Measurements from ENCODE around the gene LMBR1L. TPM values are rescaled to one million over a fixed set of nuclear protein-coding genes. Genes with fewer than 3 reads are reported as not detected.

LMBR1L gene
- total and polyA plus RNA-seq, 10 of the 15 experiments (the other 5 are each of a cell fraction or from before 2014, with no cell fraction given) = 2.1 to 42.6 (median 20.0) TPM

DNA sequence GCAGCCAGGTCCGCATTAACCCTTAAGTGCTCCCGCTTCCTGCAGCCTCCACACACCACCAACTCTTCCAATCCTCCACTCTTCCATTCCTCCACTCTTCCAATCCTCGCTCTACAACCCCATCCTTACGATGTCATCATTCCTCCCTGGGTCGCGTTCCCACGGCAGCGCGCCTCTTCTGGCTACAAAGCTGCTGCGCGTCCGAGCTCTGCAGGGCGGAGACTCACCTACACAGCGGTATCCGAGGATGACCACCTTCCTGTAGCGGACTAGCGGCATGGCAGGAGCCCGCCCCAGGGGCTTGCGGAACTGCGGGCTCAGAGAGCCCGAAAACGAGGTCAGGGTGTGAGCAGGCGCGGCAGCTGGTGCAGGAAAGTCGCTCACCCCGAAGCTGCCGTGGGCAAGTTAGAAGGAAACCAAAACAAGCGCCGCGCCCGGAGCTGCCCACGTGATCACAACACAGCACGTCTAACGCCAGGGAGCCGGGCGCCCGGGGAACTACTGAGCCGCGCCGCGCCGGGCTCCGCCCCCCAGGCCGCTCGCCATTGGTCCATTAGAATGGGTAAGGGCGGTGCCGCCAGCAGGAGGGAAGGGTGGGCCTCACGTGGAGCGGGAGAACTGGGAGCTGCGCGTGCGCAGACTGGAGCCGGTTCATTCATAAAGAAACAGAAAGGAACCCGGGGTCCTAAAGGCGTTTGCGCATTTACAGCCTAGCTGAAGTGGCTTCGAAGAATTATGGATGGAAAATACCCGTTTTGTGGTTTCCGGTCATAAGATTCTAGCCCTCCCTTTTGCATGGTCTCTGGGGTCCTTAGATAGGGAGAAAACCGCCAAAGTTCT, 40.9 kb downstream of the LMBR1L start, which contains the start of gene RHEBL1 (continued):
- TF ChIP-seq, protein P1, sequence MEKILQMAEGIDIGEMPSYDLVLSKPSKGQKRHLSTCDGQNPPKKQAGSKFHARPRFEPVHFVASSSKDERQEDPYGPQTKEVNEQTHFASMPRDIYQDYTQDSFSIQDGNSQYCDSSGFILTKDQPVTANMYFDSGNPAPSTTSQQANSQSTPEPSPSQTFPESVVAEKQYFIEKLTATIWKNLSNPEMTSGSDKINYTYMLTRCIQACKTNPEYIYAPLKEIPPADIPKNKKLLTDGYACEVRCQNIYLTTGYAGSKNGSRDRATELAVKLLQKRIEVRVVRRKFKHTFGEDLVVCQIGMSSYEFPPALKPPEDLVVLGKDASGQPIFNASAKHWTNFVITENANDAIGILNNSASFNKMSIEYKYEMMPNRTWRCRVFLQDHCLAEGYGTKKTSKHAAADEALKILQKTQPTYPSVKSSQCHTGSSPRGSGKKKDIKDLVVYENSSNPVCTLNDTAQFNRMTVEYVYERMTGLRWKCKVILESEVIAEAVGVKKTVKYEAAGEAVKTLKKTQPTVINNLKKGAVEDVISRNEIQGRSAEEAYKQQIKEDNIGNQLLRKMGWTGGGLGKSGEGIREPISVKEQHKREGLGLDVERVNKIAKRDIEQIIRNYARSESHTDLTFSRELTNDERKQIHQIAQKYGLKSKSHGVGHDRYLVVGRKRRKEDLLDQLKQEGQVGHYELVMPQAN (conservative IDR thresholded peaks at IDR 0.05) = peak; percentile 98
- TF ChIP-seq, protein P2, sequence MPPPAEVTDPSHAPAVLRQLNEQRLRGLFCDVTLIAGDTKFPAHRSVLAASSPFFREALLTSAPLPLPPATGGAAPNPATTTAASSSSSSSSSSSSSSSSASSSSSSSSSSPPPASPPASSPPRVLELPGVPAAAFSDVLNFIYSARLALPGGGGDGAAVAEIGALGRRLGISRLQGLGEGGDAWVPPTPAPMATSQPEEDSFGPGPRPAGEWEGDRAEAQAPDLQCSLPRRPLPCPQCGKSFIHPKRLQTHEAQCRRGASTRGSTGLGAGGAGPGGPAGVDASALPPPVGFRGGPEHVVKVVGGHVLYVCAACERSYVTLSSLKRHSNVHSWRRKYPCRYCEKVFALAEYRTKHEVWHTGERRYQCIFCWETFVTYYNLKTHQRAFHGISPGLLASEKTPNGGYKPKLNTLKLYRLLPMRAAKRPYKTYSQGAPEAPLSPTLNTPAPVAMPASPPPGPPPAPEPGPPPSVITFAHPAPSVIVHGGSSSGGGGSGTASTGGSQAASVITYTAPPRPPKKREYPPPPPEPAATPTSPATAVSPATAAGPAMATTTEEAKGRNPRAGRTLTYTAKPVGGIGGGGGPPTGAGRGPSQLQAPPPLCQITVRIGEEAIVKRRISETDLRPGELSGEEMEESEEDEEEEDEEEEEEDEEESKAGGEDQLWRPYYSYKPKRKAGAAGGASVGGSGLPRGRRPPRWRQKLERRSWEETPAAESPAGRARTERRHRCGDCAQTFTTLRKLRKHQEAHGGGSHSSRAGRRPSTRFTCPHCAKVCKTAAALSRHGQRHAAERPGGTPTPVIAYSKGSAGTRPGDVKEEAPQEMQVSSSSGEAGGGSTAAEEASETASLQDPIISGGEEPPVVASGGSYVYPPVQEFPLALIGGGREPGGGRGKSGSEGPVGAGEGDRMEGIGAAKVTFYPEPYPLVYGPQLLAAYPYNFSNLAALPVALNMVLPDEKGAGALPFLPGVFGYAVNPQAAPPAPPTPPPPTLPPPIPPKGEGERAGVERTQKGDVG (CRISPR knock-in tag; IDR thresholded peaks at IDR 0.05) = no peak
- 0 out of 2 replicates have a peak, but pooled peaks have one; percentile 31 for TF ChIP-seq TAF1 (IDR thresholded peaks at IDR 0.05; ENCODE audit: borderline replicate concordance, low read depth, low read length)
- peak; percentile 74 for TF ChIP-seq IKZF1 (conservative IDR thresholded peaks at IDR 0.05)
- TF ChIP-seq FOXK2 (IDR thresholded peaks at IDR 0.05) = peak; percentile 92
- TF ChIP-seq BMI1 (IDR thresholded peaks at IDR 0.05; ENCODE audit: borderline replicate concordance) = no peak

Measured in GM12878 (cell line).